ENCODE measurements around the gene FADS2. TPM values are rescaled to one million over a fixed set of nuclear protein-coding genes. Genes with fewer than 3 reads are reported as not detected.

Gene FADS2
- polyA plus RNA-seq, 1 donor from 2014 or later, result 145 TPM

GRCh38 chr11:61868571-61869428 is 40.7 kb downstream of the FADS2 start:
- no peak overlapping the region for H3K27ac ChIP-seq (ENCODE audit: low read length)
- H3K79me2 ChIP-seq (replicated peaks; ENCODE audit: insufficient read depth, low read length), result no peaks in the 10 kb centered on the region
- no peaks in the 10 kb centered on the region for H3K27me3 ChIP-seq (ENCODE audit: insufficient read depth, low read depth, low read length)
- no peak overlapping the region for H3K4me3 ChIP-seq (ENCODE audit: low read length)
- H4K20me1 ChIP-seq (ENCODE audit: insufficient read depth), result no peaks in the 10 kb centered on the region
- H3K9me2 ChIP-seq (ENCODE audit: insufficient read depth, low read length), result no peaks in the 10 kb centered on the region
- no peak for TF ChIP-seq EZH2 (IDR thresholded peaks at IDR 0.05; ENCODE audit: borderline replicate concordance, insufficient read depth, low read length, poor library complexity, severe bottlenecking)
- TF ChIP-seq EP300 (conservative IDR thresholded peaks at IDR 0.05; ENCODE audit: poor library complexity, severe bottlenecking), result no peak
- TF ChIP-seq, protein P1, sequence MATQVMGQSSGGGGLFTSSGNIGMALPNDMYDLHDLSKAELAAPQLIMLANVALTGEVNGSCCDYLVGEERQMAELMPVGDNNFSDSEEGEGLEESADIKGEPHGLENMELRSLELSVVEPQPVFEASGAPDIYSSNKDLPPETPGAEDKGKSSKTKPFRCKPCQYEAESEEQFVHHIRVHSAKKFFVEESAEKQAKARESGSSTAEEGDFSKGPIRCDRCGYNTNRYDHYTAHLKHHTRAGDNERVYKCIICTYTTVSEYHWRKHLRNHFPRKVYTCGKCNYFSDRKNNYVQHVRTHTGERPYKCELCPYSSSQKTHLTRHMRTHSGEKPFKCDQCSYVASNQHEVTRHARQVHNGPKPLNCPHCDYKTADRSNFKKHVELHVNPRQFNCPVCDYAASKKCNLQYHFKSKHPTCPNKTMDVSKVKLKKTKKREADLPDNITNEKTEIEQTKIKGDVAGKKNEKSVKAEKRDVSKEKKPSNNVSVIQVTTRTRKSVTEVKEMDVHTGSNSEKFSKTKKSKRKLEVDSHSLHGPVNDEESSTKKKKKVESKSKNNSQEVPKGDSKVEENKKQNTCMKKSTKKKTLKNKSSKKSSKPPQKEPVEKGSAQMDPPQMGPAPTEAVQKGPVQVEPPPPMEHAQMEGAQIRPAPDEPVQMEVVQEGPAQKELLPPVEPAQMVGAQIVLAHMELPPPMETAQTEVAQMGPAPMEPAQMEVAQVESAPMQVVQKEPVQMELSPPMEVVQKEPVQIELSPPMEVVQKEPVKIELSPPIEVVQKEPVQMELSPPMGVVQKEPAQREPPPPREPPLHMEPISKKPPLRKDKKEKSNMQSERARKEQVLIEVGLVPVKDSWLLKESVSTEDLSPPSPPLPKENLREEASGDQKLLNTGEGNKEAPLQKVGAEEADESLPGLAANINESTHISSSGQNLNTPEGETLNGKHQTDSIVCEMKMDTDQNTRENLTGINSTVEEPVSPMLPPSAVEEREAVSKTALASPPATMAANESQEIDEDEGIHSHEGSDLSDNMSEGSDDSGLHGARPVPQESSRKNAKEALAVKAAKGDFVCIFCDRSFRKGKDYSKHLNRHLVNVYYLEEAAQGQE (IDR thresholded peaks at IDR 0.05; ENCODE audit: borderline replicate concordance), result no peak
- no peak for TF ChIP-seq MXI1 (conservative IDR thresholded peaks at IDR 0.05; ENCODE audit: poor library complexity, severe bottlenecking)
- TF ChIP-seq POLR2AphosphoS5 (IDR thresholded peaks at IDR 0.05), result no peak
- no peak for TF ChIP-seq CTCF (IDR thresholded peaks at IDR 0.05; ENCODE audit: poor library complexity, severe bottlenecking)
- TF ChIP-seq TAF1 (IDR thresholded peaks at IDR 0.05; ENCODE audit: low read depth), result no peak
- no peak for TF ChIP-seq SMC3 (conservative IDR thresholded peaks at IDR 0.05; ENCODE audit: poor library complexity)
- TF ChIP-seq RAD21 (conservative IDR thresholded peaks at IDR 0.05), result no peak
- peaks cover 8% of the 10 kb centered on the region for H3K36me3 ChIP-seq (ENCODE audit: insufficient read depth, low read length)
- H3K4me2 ChIP-seq (ENCODE audit: low read length), result no peak overlapping the region
- H3K9ac ChIP-seq (ENCODE audit: low read length), result no peak overlapping the region
- H2AFZ ChIP-seq (ENCODE audit: low read depth, low read length), result no peak overlapping the region
- no peaks in the 10 kb centered on the region for H3F3A ChIP-seq (ENCODE audit: insufficient read depth, low read length, poor library complexity, severe bottlenecking)
- H3K9me3 ChIP-seq (ENCODE audit: low read length), result no peaks in the 10 kb centered on the region

GRCh38 chr11:61869429-61869707 is 41.3 kb downstream of the FADS2 start:
- Histone ChIP-seq H3K9me3 (ENCODE audit: low read length) (no peaks in the 10 kb centered on the region), H3K36me3 (ENCODE audit: insufficient read depth, low read length) (peaks cover 8% of the 10 kb centered on the region), H3K4me2 (ENCODE audit: low read length) (no peak overlapping the region), H2AFZ (ENCODE audit: low read depth, low read length) (no peak overlapping the region), H3K9ac (ENCODE audit: low read length) (no peak overlapping the region), H3K4me3 (ENCODE audit: low read length) (no peak overlapping the region), H3F3A (ENCODE audit: insufficient read depth, low read length, poor library complexity, severe bottlenecking) (no peaks in the 10 kb centered on the region), H3K27me3 (ENCODE audit: insufficient read depth, low read depth, low read length) (no peaks in the 10 kb centered on the region), H3K9me2 (ENCODE audit: insufficient read depth, low read length) (no peaks in the 10 kb centered on the region), H4K20me1 (ENCODE audit: insufficient read depth) (no peaks in the 10 kb centered on the region), H3K27ac (ENCODE audit: low read length) (no peak overlapping the region), H3K79me2 (replicated peaks; ENCODE audit: insufficient read depth, low read length) (no peaks in the 10 kb centered on the region)
- TF ChIP-seq MXI1 (conservative IDR thresholded peaks at IDR 0.05; ENCODE audit: poor library complexity, severe bottlenecking), result no peak
- TF ChIP-seq, protein P1 (IDR thresholded peaks at IDR 0.05; ENCODE audit: borderline replicate concordance), result no peak
- no peak for TF ChIP-seq CTCF (IDR thresholded peaks at IDR 0.05; ENCODE audit: poor library complexity, severe bottlenecking)
- no peak for TF ChIP-seq POLR2AphosphoS5 (IDR thresholded peaks at IDR 0.05)
- TF ChIP-seq RAD21 (conservative IDR thresholded peaks at IDR 0.05), result no peak
- no peak for TF ChIP-seq EZH2 (IDR thresholded peaks at IDR 0.05; ENCODE audit: borderline replicate concordance, insufficient read depth, low read length, poor library complexity, severe bottlenecking)
- no peak for TF ChIP-seq EP300 (conservative IDR thresholded peaks at IDR 0.05; ENCODE audit: poor library complexity, severe bottlenecking)
- TF ChIP-seq TAF1 (IDR thresholded peaks at IDR 0.05; ENCODE audit: low read depth), result no peak
- TF ChIP-seq SMC3 (conservative IDR thresholded peaks at IDR 0.05; ENCODE audit: poor library complexity), result no peak
